Measurements from ENCODE around the gene RNU6-9. TPM values are rescaled to one million over a fixed set of nuclear protein-coding genes. Genes with fewer than 3 reads are reported as not detected.

Gene RNU6-9
- total RNA-seq, 1 experiment from 2014 or later: not detected

DNA sequence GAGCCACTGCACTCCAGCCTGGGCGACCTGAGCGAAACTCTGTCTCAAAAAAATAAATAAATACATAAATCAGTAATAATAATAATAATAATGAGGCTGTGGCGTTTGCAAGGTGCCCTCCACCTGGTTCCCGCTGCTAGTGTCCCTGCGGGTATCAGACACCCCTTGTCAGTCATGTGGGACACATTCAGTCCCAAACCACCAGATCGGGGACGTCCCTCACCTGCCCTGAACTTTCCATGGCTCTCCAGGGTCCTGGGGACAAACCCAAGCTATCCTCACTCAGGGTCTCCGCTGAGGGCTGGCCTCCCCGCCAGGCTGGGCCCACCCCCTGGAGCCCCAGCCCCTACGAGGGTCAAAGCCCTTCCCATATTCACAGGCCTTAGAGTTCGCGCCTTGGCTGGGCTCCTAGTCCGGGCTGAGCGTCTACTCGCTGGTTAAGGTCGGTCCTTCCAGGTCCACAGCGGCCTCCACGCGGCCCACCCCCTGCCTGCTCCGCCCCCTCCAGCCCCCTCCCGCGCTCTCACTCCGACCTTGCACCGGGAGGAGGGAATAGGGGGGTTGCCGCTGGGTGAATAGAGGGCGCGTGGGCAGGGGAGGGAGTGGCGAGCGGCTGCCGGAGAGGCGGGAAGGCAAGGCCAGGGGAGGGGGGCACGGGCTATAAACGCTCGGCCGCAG, 23.5 kb downstream of the RNU6-9 start:
- DNase-seq (ENCODE audit: low read depth): no peak

DNA sequence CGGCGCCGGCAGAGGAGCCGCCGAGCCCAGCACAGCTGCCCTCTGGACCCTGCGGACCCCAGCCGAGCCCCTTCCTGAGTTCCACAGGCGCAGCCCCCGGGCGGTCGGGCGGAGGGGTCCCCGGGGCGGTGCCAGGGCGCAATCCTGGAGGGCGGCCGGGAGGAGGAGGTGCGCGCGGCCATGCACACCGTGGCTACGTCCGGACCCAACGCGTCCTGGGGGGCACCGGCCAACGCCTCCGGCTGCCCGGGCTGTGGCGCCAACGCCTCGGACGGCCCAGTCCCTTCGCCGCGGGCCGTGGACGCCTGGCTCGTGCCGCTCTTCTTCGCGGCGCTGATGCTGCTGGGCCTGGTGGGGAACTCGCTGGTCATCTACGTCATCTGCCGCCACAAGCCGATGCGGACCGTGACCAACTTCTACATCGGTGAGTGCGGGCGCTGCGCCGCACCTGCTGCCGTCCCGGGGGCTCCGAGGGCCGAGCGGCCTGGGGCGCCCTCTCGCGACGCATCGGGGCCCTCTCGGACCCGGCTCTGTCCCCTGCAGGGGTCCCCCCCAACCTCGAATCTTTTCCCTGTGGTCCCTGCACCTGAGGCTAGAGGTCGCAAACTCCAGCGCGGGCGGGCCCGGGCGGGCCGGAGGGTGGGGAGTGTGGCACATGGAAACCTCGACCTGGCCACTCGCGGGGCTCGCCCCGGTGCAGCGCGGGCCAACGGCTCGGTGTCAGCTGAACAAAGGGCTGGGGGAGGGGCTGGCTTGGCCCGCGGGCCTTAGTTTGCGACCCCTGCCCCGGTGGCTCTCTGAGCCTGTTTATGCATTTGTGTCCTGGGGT, 24.3 kb downstream of the RNU6-9 start, which contains the start of gene KISS1R:
KISS1R (plus strand) TSS at position 11 of the 829 bp plus-strand sequence; CDS start at position 181, 170 bp downstream.
- DNase-seq (ENCODE audit: low read depth): peak; percentile 46

DNA sequence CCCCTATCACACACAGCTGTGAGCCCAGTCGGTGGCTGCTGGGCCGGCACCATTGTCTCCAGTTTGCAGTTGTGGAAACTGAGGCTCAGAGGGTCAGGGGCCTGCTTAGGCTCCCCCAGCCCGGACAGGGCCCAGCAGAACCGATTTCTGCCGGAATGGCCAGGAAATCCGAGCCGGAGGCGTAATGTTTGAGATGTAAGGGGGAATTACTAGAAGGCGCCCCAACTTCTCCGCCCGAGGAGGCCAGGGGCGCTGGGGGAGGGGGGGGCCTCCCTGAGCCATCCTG, 24.8 kb downstream of the RNU6-9 start:
- DNase-seq (ENCODE audit: low read depth): no peak

DNA sequence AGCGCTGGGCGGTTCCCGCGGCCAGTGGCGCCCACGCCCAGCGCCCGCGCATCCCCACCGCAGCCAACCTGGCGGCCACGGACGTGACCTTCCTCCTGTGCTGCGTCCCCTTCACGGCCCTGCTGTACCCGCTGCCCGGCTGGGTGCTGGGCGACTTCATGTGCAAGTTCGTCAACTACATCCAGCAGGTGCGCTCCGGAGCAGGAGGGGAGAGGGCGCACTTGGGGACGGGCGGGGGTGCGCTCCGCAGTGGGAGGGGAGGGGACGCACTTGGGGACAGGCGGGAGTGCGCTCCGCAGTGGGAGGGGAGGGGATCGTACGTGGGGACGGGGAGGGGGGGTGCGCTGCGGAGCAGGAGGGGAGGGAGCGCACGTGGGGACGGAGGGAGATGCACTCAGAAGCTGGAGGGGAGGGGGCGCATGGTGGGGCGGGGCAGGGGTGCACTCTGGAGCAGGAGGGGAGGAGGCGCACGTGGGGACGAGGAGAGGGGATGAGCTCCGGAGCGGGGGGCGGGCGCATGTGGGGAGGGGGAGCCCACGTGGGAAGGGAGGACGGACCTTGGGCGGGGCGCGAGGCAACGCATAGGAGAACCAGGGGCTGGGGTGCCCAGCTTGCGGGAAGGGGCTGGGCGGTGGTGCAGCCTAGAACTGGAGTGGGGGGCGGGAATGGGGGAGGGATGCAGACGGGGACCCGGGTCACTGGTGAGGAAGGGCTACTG, 25.4 kb downstream of the RNU6-9 start:
- DNase-seq (ENCODE audit: low read depth): no peak

DNA sequence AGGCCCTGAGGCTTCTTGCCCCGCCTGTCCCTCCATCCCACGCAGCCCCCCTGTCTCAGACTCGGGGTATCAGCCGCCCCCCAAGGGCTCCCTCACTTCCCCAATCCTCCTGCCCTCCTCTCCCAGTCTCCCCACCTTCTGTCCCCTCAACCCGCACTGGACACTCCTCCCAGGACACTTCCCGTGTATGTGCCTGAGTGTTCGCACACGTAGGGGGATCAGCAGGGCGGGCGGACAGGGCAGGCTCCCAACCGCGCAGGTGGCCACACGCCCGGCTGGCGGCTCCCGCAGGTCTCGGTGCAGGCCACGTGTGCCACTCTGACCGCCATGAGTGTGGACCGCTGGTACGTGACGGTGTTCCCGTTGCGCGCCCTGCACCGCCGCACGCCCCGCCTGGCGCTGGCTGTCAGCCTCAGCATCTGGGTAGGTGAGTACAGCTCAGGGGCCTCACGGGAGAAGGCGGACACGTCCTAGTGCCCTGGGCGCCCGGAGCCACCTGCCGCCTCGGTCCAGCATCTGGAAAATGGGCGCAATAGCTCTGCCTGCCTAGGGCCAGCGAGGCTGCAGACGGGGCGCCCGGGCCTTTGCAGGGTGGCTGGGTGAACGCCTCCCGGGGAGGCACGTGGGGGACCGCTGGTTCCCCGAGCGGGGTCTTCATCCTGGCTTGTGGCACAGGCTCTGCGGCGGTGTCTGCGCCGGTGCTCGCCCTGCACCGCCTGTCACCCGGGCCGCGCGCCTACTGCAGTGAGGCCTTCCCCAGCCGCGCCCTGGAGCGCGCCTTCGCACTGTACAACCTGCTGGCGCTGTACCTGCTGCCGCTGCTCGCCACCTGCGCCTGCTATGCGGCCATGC, 26.1 kb downstream of the RNU6-9 start:
- DNase-seq (ENCODE audit: low read depth): no peak

DNA sequence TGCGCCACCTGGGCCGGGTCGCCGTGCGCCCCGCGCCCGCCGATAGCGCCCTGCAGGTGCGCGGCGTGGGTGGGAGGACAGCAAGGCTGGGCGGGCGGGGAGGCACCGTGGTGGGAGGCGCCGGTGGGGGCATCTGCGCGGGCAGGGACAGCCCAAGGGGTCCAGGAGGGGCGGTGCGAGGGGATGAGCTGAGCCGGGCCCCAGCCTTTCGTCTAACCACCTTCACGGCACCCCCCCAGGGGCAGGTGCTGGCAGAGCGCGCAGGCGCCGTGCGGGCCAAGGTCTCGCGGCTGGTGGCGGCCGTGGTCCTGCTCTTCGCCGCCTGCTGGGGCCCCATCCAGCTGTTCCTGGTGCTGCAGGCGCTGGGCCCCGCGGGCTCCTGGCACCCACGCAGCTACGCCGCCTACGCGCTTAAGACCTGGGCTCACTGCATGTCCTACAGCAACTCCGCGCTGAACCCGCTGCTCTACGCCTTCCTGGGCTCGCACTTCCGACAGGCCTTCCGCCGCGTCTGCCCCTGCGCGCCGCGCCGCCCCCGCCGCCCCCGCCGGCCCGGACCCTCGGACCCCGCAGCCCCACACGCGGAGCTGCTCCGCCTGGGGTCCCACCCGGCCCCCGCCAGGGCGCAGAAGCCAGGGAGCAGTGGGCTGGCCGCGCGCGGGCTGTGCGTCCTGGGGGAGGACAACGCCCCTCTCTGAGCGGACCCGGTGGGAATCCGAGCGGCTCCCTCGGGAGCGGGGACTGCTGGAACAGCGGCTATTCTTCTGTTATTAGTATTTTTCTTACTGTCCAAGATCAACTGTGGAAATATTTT, 27.0 kb downstream of the RNU6-9 start:
- DNase-seq (ENCODE audit: low read depth): no peak

DNA sequence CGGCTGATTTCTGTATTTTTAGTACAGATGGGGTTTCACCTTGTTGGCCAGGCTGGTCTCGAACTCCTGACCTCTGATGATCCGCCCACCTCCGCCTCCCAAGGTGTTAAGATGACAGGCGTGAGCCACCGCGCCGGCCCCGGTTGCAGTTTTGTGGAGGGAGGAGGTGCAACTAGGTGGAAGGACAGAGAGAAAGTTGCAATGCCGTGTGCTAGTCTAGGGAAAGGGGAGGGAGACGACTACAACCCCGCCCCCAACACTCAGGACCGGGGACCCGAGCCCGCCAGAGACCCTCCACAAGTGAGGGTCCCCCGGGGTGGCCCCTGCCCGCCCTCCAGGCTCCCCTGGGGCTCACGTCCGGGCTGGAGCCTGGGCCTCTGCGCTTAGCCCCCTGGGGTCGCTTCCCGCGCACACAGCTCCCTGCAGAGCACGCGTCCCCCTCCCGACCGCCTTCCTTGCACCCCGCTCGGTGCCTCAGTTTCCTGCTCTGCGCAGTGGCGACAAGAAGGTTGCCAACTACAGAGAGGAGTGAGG, 31.3 kb downstream of the RNU6-9 start:
- DNase-seq (ENCODE audit: low read depth): no peak

DNA sequence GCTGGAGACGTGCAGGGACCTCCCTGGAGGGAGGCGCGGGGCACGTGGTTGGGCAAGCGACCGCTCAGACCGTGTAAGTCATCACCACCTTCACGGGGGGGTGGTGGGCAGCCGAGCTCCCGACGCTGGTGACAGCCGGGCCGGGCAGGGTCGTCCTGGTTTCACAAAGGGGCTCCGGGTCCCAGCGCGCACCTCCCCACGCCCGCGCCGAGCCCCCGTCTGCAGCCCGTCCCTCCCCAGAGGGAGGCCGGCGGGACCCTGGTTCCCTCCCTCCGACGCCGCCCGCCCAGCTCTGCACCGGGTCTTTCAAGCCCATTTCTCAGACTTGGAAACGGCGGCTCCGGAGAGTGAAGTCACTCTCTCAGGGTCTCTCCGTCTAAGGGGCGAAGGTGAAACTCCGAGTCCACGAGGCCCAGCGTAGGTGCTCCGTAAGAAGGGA, 31.8 kb downstream of the RNU6-9 start:
- peak; percentile 50 for DNase-seq (ENCODE audit: low read depth)

DNA sequence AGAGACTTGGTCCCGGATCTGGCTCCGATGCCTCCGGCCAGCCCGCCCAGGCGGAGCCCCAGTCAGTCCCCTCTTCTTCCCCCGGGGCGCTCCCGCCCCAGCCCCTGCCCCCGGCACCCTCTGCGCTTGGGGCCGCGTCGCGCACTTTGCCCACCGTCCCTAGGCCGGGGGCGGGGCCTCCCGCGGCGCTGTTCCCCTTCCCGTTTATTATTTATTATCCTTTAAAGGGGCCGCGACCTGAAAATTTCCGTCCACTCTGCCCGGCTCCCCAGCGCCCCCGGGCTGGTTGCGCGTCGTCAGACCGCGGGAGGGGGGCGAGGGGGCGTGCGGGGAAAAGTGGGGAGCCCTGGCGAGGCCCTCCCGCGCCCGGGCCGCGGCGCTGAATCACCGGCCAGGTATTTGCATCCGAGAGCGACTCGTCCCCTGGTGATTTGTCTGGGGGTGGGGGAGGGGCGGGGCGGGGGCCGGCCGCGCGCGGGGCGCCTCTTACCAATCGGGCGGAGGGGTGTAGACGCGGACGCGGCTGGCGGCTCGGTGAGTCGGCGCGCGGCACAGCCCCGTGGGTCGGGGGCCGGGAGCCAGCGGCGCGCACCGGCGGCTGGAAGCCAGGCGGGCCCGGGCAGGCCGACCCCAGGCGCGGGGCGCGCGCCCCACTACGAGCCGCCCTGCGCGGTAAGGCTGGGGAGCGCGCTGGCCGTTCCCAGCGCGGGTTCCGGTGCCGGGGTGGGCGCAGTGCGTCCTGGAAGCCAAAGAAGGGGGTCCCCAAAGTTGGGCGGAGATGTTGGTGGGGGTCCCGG, 32.4 kb downstream of the RNU6-9 start, which contains the start of gene ARID3A:
ARID3A (plus strand) TSS at position 510 of the 797 bp plus-strand sequence. CDS start 3,494 bp downstream, outside the sequence.
- peak; percentile 75 for DNase-seq (ENCODE audit: low read depth)

DNA sequence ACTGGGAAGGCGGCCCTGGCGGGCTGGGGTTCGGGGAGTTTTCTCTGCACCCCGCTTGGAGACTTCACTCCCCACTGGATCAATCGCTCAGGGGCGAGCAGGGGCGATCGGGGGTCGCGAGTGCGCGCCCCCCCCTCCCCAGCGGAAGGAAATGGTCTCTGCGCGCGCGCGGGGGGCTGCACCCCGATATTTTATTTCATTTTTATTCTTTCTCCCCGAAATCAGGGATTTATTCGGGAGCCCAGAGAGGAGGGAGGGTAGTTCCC, 33.0 kb downstream of the RNU6-9 start:
- DNase-seq (ENCODE audit: low read depth): no peak

DNA sequence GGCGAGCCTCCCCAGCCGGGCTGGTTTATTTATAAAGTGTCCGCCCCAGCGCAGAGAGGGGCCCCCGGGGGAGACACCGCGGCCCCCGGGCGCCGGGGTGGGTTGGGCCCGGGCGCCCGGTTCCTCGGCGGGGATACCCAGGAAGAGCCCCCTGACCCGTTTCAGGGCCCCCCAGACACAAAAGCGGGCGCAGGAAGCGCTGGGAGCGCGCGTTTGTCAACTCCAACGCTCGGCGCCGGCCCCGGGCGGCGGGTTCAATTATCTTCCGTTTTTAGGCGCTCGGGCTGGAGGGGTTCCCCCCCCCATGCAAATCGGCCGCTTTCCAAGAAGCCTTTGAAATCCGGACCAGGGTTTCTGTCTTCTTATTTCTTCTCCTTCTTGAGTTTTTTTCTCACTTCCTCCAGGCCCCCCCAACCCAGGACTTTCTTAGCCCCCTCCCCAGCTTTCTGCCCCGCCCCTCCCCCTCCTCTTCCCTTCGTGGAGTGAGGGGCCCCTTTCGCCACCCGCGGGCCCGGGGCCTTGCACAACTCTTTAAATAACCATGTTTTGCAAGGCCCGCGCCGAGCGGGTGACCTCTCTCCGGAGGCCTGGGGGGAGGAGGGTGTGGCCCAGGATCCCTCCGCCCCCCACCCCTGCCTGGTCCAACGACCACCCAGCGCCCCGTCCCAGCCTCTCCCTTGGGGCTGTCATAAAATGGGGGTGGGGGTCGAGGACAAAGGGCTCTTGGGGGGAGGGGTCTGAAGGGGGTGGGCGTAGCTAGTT, 33.5 kb downstream of the RNU6-9 start:
- no peak for DNase-seq (ENCODE audit: low read depth)

DNA sequence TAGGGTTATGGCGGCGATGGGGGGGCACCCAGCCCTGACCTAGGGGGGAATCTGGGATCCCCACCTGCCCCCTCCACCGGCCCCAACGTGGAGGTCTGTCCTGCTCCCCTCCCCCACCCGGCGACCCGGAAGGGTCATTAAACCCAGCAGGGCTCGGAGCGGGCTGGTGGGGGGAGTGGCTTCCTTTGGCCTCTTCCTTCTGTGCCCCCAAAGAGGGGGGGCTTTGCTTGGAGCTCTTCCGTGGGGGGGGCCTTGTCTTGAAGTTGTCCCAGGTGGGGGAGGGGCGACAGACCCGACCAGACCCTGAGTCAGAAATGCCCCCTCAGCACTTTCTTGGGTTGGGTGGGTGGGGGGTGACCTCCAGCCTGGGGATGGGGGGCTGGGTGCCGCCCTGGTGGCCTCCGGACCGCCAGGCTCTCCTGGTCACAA, 34.1 kb downstream of the RNU6-9 start:
- DNase-seq (ENCODE audit: low read depth): no peak

DNA sequence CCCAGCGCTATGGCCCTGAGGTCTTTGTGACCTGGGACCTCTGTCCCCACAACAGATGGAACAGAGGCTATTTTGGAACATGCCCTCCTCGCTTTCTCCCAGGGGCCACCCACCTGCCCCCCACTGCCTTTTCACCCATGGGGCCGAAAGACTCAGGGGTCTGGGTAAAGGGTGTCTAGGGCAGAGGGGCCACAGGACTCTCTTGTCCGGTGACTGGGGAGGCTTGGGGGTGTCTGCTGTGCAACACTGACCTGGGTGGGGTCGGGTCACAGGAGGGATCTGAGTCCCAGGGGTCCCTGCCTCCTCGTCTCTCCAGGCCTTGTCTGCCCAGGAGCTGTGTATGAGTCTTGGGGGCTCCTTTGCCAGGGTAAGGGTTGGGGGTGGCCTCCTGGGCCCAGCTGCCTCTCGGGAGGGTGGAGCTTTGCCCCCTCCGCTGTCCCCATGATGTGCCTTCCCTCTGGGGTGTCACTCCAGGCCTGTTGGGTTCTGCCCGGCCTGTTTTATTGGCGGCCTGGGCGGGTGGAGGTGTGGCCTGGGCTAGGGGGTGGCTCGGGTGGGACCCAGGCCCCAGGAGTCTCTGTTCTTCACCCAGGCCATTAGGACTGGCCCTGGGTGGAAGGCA, 34.6 kb downstream of the RNU6-9 start:
- no peak for DNase-seq (ENCODE audit: low read depth)

DNA sequence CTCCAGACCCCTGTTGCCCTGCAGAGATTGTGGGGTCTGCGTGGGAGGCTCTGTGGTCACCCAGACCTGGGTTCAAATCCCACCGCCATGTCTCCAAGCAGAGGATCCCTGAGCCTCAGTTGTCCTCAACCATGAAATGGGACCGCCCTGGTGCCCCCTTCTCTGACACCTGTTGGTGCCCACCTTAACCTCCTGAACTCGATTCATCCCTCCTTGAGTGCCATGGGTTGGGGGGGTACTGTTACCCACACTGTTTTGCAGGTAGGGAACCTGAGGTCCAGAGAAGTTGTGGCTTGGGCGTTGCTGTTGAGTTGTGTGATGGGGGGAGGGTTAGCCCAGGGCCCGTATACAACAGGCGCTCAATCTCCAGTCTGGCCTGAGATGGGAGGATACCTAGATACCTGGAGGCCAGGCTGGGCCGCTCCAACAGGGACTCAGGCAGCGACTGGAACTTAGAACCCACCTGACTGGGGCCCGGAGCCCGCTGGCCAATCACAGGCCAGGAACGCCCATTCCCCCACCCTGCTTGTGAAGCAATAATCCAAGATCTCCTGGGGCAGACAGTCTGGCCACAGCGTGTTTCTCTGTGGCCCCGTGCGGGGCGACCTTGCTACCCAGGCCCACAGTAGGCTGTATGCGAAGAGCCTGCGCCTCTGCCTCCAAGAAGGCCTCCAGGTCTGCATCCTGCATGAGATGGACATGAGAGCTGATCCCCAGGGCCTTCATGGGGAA, 35.4 kb downstream of the RNU6-9 start:
- no peak for DNase-seq (ENCODE audit: low read depth)

DNA sequence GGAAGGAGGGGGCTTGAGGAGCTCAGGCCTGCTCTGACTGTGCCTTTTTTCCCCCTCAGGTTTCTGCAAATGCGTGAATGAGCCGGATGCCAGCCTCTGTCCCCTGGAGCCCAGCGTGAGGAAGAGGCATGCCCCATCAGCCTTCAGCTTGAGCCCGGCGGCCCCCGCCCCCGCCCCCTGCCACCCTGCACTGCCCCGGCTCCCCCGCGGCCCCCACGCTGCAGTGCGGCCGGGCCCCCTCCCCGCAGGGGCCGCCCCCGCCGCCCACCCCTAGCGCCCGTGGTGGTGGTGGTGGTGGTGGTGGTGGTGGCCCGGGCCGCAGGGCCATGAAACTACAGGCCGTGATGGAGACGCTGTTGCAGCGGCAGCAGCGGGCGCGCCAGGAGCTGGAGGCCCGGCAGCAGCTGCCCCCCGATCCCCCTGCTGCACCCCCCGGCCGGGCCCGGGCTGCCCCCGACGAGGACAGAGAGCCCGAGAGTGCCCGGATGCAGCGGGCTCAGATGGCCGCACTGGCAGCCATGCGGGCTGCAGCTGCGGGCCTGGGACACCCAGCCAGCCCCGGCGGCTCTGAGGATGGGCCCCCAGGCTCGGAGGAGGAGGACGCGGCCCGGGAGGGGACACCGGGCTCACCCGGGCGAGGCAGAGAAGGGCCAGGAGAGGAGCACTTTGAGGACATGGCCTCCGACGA, 36.1 kb downstream of the RNU6-9 start:
- DNase-seq (ENCODE audit: low read depth): no peak

DNA sequence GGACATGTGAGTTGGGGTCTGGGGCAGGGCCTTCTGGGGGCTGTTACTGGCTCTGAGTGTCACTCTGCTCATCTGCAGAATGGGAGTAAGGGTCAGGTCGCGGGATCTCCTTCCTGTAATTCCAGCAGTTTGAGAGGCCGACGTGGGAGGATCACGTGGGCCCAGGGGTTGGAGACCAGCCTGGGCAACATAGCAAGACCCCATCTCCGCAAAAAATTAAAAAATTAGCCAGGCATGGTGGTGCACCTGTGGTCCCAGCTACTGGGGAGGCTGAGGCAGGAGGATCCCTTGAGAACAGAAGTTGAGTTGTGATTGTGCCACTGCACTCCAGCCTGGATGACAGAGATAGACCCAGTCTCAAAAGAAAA, 36.6 kb downstream of the RNU6-9 start:
- no peak for DNase-seq (ENCODE audit: low read depth)

All from HT1080 (cell line).